OCI-LY1 (cell line): Measurements from ENCODE around the gene PRG2.

Experiments used
- H2AFZ ChIP-seq: fragments of 200-600 bp; sonication (generic), shearing (Covaris generic); 2 replicates; pipeline ENCODE4 v1.6.0; 2014; ENCODE audit warnings: antibody characterized with exemption, mild to moderate bottlenecking, low read length
- H3F3A ChIP-seq: fragments of 200-600 bp; sonication (generic), shearing (Covaris generic); 2 replicates; pipeline ENCODE4 v1.6.0; 2014; ENCODE audit warnings: mild to moderate bottlenecking, antibody characterized with exemption, low read length, moderate library complexity; ENCODE audit not compliant: insufficient read depth
- H3K27ac ChIP-seq: fragments of 200-600 bp; sonication (generic); 2 replicates; pipeline ENCODE4 v1.5.1; 2014; ENCODE audit warnings: low read length, mixed run types, mild to moderate bottlenecking, low read depth; ENCODE audit not compliant: poor library complexity, severe bottlenecking
- H3K27me3 ChIP-seq: fragments of 200-600 bp; sonication (generic); 2 replicates; pipeline ENCODE4 v1.6.0; 2014; ENCODE audit warnings: antibody characterized with exemption, mild to moderate bottlenecking, low read length, moderate library complexity; ENCODE audit not compliant: insufficient read depth
- H3K36me3 ChIP-seq: fragments of 200-600 bp; sonication (generic); 2 replicates; pipeline ENCODE4 v1.6.1; 2014; ENCODE audit warnings: mild to moderate bottlenecking, antibody characterized with exemption, low read length, moderate library complexity, mixed read lengths; ENCODE audit not compliant: insufficient read depth
- H3K4me1 ChIP-seq: fragments of 200-600 bp; sonication (generic); 2 replicates; pipeline ENCODE4 v1.5.1; 2014; ENCODE audit warnings: mild to moderate bottlenecking, low read length, moderate library complexity; ENCODE audit not compliant: insufficient read depth, severe bottlenecking
- H3K4me2 ChIP-seq: fragments of 200-600 bp; sonication (generic), shearing (Covaris generic); 2 replicates; pipeline ENCODE4 v1.6.1; 2014; ENCODE audit warnings: low read length
- H3K4me3 ChIP-seq: fragments of 200-600 bp; sonication (generic); 2 replicates; pipeline ENCODE4 v1.5.1; 2014; ENCODE audit warnings: low read length, low read depth, mild to moderate bottlenecking, mixed read lengths; ENCODE audit not compliant: poor library complexity, severe bottlenecking
- H3K79me2 ChIP-seq: fragments of 200-600 bp; shearing (Covaris generic); 2 replicates; pipeline ENCODE4 v1.6.1; 2016; ENCODE audit warnings: mixed run types, low read length, mixed read lengths; ENCODE audit not compliant: insufficient read depth
- H3K9ac ChIP-seq: fragments of 200-600 bp; sonication (generic), shearing (Covaris generic); 2 replicates; pipeline ENCODE4 v1.6.1; 2014; ENCODE audit warnings: mild to moderate bottlenecking, low read length, mixed read lengths
- H3K9me2 ChIP-seq: fragments of 200-600 bp; sonication (generic), shearing (Covaris generic); 2 replicates; pipeline ENCODE4 v1.6.1; 2014; ENCODE audit warnings: low read depth, mild to moderate bottlenecking, low read length, mixed read lengths
- H3K9me3 ChIP-seq: fragments of 200-600 bp; shearing (Covaris generic); 2 replicates; pipeline ENCODE4 v1.6.1; 2014; ENCODE audit warnings: low read length, mixed read lengths
- H4K20me1 ChIP-seq: fragments of 200-600 bp; sonication (generic), shearing (Covaris generic); 2 replicates; pipeline ENCODE4 v1.6.0; 2016; ENCODE audit warnings: mild to moderate bottlenecking, low read length; ENCODE audit not compliant: insufficient read depth
- EZH2 ChIP-seq: fragments of 200-600 bp; sonication (generic), shearing (Covaris generic); IDR thresholded peaks from 2 replicates; pipeline ENCODE4 v1.8.0; 2017; ENCODE audit warnings: borderline replicate concordance, mixed run types, mild to moderate bottlenecking, antibody characterized with exemption, low read length, moderate library complexity, mixed read lengths
- TF ChIP-seq, protein P1 (sequence below): fragments of 200-600 bp; sonication (generic), shearing (Covaris generic); IDR thresholded peaks from 2 replicates; pipeline ENCODE4 v1.5.1; 2017; ENCODE audit warnings: mild to moderate bottlenecking, antibody characterized with exemption, low read length, moderate library complexity, mixed read lengths

Gene PRG2

DNA sequence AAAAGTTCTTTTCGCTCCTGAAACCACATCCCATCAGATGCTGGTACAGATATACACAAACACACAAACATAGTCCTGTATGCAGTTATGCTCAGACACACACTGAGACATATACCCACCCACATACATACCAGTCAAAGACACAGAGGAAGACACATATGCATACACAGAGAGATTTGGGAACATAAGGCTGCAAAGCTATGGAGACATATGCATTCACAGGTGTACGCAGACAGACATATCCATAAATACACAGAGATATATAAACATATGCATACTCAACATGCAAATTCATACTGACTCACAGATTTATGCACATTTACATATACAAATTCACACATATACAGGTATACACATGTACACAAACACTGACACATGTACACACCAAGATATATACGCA lies 15.5 kb downstream of the PRG2 start:
- H2AFZ ChIP-seq = no peak overlapping the region
- no peak for TF ChIP-seq EZH2
- TF ChIP-seq, protein P1, sequence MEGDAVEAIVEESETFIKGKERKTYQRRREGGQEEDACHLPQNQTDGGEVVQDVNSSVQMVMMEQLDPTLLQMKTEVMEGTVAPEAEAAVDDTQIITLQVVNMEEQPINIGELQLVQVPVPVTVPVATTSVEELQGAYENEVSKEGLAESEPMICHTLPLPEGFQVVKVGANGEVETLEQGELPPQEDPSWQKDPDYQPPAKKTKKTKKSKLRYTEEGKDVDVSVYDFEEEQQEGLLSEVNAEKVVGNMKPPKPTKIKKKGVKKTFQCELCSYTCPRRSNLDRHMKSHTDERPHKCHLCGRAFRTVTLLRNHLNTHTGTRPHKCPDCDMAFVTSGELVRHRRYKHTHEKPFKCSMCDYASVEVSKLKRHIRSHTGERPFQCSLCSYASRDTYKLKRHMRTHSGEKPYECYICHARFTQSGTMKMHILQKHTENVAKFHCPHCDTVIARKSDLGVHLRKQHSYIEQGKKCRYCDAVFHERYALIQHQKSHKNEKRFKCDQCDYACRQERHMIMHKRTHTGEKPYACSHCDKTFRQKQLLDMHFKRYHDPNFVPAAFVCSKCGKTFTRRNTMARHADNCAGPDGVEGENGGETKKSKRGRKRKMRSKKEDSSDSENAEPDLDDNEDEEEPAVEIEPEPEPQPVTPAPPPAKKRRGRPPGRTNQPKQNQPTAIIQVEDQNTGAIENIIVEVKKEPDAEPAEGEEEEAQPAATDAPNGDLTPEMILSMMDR = no peak
- H3K9me2 ChIP-seq = no peaks in the 10 kb centered on the region
- no peak overlapping the region for H3K4me2 ChIP-seq
- no peaks in the 10 kb centered on the region for H3K79me2 ChIP-seq
- H4K20me1 ChIP-seq = no peaks in the 10 kb centered on the region
- no peaks in the 10 kb centered on the region for H3F3A ChIP-seq
- no peak overlapping the region for H3K9ac ChIP-seq
- H3K4me1 ChIP-seq = no peaks in the 10 kb centered on the region
- H3K27ac ChIP-seq = no peak overlapping the region
- no peaks in the 10 kb centered on the region for H3K9me3 ChIP-seq
- H3K4me3 ChIP-seq = no peak overlapping the region
- H3K27me3 ChIP-seq = no peaks in the 10 kb centered on the region
- H3K36me3 ChIP-seq = no peaks in the 10 kb centered on the region

DNA sequence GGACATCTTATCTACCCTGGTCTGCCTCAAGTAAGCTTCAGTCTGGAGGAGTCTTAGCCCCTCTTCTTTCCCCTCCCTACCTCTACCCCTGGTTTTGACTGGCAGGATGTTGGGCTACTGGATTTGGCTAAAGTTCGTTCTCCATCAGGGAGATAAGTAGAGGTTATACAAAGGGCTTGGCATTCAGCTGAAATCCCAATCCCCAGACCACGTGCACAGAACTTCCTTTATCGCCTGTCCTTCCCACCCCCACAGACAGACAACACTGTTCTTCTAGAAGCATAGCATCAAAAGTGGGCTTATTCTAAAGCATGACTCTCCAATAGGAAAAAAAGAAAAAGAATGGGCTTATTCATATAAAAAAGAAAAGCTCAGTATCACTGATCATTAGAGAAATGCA lies 17.3 kb downstream of the PRG2 start:
- Histone ChIP-seq H3K27ac (no peak overlapping the region), H3K4me2 (no peak overlapping the region), H3K9me2 (no peaks in the 10 kb centered on the region), H3K36me3 (no peaks in the 10 kb centered on the region), H2AFZ (no peak overlapping the region), H3K9me3 (no peaks in the 10 kb centered on the region), H3K27me3 (no peaks in the 10 kb centered on the region), H3K79me2 (no peaks in the 10 kb centered on the region), H3K9ac (no peak overlapping the region), H4K20me1 (no peaks in the 10 kb centered on the region), H3K4me3 (no peak overlapping the region), H3K4me1 (no peaks in the 10 kb centered on the region), H3F3A (no peaks in the 10 kb centered on the region)
- TF ChIP-seq EZH2 = no peak
- TF ChIP-seq, protein P1 = no peak

- Histone ChIP-seq H3K79me2 (no peaks in the 10 kb centered on the region), H3K4me3 (no peak overlapping the region), H3K27me3 (no peaks in the 10 kb centered on the region), H3K9me2 (no peaks in the 10 kb centered on the region), H3K27ac (no peak overlapping the region), H3K9me3 (no peaks in the 10 kb centered on the region), H3K4me1 (no peaks in the 10 kb centered on the region), H3K9ac (no peak overlapping the region), H3K36me3 (no peaks in the 10 kb centered on the region), H3K4me2 (no peak overlapping the region), H4K20me1 (no peaks in the 10 kb centered on the region), H2AFZ (no peak overlapping the region), H3F3A (no peaks in the 10 kb centered on the region)
- no peak for TF ChIP-seq EZH2
- TF ChIP-seq, protein P1 = no peak
Measured at GRCh38 chr11:57370941-57371340, 19.5 kb downstream of the PRG2 start.
